ENCODE results near the gene OR10Z1.

OR10Z1 gene

DNA sequence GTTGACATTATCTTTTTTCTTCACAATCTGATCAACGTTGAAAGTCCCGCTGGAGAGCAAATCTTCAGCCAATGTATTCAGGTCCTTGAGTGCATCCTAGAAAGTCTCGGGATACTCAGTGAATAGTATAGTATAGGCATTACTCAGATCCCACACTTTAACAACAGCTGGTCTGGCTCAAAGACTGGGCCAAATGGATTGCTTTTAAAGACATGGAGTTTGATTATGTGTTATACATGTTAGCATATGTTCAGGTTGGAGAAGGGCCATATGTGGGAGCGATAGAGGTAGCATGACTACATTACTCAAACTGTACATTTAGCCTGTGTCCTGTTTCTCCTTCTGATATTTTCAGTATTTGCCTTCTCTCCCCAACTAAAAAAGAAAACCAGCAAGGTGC, 33.1 kb downstream of the OR10Z1 start:
- no peak overlapping the region for H3K4me3 ChIP-seq (ENCODE audit: low read depth, low read length)
- TF ChIP-seq, protein P1, sequence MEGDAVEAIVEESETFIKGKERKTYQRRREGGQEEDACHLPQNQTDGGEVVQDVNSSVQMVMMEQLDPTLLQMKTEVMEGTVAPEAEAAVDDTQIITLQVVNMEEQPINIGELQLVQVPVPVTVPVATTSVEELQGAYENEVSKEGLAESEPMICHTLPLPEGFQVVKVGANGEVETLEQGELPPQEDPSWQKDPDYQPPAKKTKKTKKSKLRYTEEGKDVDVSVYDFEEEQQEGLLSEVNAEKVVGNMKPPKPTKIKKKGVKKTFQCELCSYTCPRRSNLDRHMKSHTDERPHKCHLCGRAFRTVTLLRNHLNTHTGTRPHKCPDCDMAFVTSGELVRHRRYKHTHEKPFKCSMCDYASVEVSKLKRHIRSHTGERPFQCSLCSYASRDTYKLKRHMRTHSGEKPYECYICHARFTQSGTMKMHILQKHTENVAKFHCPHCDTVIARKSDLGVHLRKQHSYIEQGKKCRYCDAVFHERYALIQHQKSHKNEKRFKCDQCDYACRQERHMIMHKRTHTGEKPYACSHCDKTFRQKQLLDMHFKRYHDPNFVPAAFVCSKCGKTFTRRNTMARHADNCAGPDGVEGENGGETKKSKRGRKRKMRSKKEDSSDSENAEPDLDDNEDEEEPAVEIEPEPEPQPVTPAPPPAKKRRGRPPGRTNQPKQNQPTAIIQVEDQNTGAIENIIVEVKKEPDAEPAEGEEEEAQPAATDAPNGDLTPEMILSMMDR (conservative IDR thresholded peaks at IDR 0.05; ENCODE audit: low read depth, low read length): no peak
- no peak for DNase-seq (ENCODE audit: low read depth)

DNA sequence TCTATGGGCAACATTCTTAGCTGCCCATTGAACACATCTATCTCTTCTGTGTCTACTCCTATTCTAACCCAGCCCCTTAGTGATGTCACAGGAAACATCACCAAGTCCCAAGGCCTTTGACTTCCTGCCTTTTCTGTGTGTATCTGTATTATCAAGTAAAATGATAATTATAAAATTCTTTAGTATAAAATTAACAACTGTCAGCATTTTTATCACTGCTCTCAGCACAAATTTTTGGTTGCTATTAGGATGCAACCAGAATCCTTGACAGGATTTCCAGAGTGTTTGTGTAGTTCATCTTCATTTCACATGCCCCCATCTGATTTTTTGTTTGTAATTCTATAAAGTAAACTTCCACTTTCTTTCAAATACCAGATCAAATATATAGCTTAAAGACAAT, 33.8 kb downstream of the OR10Z1 start:
- TF ChIP-seq, protein P1 (conservative IDR thresholded peaks at IDR 0.05; ENCODE audit: low read depth, low read length): no peak
- H3K4me3 ChIP-seq (ENCODE audit: low read depth, low read length): no peak overlapping the region
- DNase-seq (ENCODE audit: low read depth): no peak

DNA sequence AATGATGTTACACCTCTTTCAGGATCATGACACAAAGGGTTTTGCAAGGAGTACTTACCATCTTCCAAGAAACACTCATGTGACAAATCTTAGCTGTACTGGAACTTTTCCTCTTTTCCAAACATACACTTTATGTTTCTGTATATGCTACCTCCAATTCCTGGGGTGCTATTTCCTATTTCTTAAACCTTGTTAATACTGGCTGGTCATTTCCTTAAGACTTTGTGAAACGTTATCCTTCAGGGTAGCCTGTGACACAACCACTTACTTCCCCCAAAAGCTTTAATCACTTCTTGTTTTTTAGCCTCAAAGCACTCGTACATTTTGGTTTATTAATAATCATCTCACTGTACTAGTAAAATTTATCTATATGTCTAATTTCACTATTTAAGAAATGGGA, 39.4 kb downstream of the OR10Z1 start:
- TF ChIP-seq, protein P1 (conservative IDR thresholded peaks at IDR 0.05; ENCODE audit: low read depth, low read length): no peak
- no peak for DNase-seq (ENCODE audit: low read depth)
- no peak overlapping the region for H3K4me3 ChIP-seq (ENCODE audit: low read depth, low read length)

DNA sequence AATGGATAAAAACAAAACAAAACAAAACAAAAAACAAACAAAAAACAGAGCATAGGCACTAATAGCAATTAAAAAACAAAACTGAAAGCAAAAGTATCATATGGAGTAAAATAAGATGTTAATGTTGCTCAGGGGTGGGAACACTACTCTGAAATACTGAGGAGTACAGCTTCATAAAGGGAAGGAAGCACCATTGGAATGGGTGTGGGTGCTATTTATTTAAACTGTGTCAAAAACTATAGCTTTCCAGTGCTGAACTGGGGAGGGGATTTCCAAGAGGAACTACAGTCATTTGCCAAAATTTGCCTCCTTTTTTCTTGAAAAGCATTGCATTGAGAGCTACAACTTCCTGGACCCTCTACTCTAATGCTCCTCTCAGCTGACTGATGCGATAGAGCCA, 41.4 kb downstream of the OR10Z1 start:
- TF ChIP-seq, protein P1 (conservative IDR thresholded peaks at IDR 0.05; ENCODE audit: low read depth, low read length): no peak
- DNase-seq (ENCODE audit: low read depth): no peak
- no peak overlapping the region for H3K4me3 ChIP-seq (ENCODE audit: low read depth, low read length)

DNA sequence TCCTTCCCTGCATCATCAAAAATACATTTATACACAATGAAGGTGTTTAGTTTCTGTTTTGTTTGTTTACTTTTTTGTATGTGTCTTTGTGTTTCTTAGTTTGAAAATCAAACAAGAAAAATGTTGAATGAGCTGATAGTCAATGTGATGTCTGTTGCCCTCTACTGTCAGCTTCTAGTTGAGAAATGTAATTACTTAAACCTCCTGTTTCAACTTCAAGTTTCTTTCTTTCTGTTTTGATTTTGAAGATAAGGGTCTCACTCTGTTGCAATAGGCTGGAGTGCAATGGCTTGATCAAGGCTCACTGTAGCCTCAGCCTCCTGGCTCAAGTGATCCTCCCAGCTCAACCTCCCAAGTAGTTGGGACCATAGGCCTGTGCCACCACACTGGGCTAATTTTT, 44.0 kb downstream of the OR10Z1 start:
- no peak for DNase-seq (ENCODE audit: low read depth)
- TF ChIP-seq, protein P1 (conservative IDR thresholded peaks at IDR 0.05; ENCODE audit: low read depth, low read length): no peak
- H3K4me3 ChIP-seq (ENCODE audit: low read depth, low read length): no peak overlapping the region

DNA sequence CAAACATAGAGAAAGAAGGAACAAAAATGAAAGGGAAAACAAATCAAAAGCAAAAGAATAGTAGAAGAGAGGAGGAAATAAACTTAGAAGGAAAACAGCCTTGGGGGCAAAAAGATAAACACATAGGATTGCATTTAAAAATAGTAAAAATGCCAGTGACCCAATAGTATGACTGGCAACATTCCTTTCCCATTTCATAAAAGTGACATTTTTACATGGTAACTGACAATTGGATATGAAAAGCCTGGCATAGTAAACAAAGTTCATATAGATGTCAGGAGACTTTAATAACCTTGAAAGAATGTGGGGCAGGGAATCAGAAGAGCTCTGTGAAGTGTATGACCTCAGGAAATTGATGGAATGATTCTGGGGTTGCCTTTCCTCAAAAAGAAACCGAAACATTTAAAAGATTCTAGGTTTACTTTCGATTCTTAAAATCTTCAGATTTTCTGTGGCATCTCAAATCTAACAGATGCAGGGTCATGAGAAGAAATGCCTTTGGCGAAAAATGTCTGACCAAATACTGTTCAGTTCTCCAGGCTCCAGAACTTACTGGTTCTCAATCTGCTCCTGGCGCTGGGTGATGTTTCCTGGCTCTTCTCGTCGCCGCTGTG, 47.8 kb downstream of the OR10Z1 start:
- no peak overlapping the region for H3K4me3 ChIP-seq (ENCODE audit: low read depth, low read length)
- no peak for DNase-seq (ENCODE audit: low read depth)
- TF ChIP-seq, protein P1 (conservative IDR thresholded peaks at IDR 0.05; ENCODE audit: low read depth, low read length): no peak

DNA sequence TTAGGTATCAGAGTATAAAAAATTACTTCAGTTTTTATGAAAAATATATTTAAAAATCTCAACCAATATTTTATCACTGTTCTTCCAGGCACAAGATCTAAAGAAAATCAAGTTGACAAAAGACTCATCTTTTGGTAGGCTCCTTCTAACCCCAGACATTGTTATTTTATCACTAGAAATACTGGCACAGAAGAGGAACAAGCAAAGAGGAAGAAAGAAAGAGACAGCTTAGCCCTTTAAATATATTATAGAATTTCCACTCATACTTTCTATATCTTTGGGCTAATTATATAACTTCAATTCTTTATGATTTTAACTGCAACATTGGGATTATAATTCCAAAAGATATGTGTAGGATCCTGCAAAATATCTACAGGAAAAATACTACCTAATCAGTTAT, 49.0 kb downstream of the OR10Z1 start:
- DNase-seq (ENCODE audit: low read depth): no peak

More for the DNA sequence above, 49.0 kb downstream of the OR10Z1 start:
- TF ChIP-seq, protein P1 (conservative IDR thresholded peaks at IDR 0.05; ENCODE audit: low read depth, low read length): no peak
- no peak overlapping the region for H3K4me3 ChIP-seq (ENCODE audit: low read depth, low read length)
